Measurements from ENCODE around the gene LRFN5.

GRCh38 chr14:41905394-41905964, 298.8 kb downstream of the LRFN5 start:
- TF ChIP-seq CTCF (IDR thresholded peaks at IDR 0.05; ENCODE audit: borderline replicate concordance, extremely low read depth, low read length, poor library complexity, severe bottlenecking) (no peak), EZH2 (IDR thresholded peaks at IDR 0.05; ENCODE audit: borderline replicate concordance, low read depth, low read length, severe bottlenecking) (no peak)

Data from DND-41 (cell line).